NCI-H2107 treated with DMSO at 0.1 percent for 48 hours (cell line): ENCODE measurements around the gene CARD10.

Experiments used
- DNase-seq: peaks from one replicate; lab custom pipeline; 2025; ENCODE audit not compliant: unreplicated experiment; lab: John Stamatoyannopoulos, UW

CARD10 gene

DNA sequence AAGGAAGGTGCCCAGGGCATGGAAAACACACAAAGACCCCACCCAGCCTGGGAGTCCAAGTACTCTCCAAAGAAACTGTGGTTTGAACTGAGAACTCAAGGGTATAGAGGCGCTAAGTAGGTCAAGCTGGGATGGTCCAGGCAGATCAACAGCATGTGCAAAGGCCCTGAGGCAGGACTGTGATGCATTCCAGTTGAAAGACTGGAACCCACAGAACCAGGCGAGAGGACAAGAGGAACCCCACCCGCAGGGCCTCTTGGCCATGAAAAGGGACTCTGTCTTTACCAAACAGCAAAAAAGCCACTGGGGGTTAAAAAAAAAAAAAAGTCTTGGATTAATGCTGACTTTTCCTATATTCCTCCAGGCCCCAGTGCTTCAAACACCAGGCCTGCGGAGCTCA is 14.3 kb downstream of the CARD10 start:
- DNase-seq = no peak

DNA sequence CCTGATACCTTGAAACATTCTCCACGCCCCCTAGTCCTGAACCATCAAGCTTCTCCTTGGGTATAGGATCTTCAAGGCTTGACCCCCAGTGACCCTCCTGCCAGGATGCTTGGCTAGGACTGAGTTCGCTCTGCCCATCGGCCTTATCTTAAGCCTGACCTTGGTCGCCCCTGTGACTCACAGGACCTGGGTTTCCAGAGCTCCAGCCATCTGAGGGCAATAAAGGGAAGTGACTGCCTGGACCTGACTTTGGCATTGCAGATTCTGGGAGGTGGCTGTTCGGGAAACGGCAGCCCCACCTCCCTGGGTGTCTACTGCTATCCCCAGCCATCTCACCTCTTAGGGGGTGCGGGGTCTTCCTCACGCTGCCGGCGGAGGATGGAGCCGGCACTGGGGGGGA is 15.4 kb downstream of the CARD10 start:
- DNase-seq = no peak

DNA sequence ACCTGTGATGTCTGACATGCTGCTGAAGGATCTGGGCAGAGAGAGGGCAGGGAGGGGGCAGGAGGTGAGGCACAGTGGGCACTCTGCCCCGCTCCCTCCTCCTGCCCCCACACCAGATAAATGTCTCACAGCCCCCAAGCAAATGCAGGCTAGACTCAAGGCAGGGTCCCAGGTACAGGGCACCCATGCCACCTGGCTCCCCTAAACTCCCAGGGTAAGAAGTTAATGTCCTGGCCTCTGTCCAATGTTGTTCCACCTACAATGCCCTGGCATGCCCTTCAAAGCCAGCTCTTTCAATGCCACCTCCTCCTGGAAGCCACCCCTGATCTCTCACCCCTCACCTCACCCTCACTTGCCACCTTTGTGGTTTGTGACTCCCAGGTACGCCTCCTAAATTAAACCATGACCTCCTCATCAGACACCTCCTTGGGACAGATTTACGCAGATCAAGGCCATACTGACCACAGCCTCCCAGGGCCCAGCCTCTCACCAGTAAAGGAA is 16.0 kb downstream of the CARD10 start:
- DNase-seq = no peak

DNA sequence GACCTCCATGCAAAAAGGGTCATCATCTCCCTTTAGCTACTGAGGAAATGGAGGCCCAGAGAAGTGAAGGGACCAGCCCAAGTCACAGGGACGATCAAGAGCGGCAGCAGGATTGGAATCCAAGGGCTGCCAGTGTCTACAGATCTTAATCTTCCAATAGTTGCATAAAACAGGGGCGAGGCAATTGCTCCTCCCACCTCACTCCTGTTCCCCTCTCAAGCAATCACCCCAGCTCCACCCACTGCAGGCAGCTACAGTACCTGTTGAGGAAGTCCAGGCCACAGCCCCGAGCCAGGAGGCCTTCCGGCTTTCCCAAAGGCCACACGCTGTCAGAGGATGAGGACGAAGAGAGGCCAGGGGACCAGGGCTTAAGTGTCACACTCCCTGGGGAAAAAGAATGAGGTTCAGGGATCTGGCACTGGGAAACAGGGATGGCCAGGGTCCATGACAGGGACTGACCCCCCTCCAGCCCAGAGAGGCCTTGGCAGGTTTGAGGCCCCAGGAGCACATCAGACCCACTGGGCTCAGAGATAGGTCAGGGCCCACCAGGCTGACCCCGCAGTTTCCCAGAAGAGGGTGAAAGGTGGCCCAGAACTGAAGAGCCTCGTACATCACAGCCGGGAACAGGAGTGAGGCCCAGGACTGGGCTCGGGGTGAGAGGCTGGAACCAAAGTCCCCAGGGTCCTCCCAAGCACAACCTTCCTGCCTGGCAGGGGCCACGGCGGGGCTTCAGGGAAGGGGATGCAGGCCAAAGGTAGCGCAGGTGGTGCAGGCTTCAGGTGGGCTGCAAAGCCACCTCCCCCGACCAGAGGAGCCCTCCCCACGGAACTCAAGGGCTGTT is 16.7 kb downstream of the CARD10 start:
- no peak for DNase-seq

DNA sequence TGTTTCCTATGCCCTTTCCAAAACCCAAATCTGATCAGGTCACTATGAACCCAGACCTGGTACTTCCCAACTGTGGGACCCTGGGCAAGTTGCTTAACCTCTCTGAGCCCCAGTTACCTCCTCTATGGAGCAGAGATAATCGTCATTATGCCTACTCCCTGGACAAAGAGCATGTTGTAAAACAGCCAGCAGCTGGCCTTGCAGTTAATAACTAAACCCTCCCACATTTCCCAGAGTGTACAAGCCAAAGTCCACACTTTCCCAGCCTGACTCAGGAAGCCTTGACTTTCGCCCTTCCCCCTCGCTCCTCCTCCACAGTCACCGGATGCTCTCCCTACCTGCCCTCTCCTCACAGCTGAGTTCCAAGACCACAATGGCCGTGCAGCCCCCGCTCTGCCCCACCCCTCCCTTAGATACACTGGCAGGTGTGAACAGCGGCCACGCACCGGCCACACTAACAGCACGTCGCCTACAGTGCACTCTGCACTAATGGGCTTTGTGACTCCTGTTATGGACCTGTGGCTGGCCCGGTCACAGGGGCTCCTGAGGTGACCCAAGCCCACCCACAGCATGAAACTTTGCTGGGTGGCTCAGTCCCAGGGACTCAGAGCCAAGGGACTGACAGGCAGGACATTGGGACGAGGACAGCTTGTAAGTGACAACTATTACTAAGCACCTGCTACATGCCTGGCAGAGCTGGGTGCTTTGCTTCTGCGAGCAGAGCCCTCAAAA is 17.4 kb downstream of the CARD10 start:
- DNase-seq = peak; percentile 61

DNA sequence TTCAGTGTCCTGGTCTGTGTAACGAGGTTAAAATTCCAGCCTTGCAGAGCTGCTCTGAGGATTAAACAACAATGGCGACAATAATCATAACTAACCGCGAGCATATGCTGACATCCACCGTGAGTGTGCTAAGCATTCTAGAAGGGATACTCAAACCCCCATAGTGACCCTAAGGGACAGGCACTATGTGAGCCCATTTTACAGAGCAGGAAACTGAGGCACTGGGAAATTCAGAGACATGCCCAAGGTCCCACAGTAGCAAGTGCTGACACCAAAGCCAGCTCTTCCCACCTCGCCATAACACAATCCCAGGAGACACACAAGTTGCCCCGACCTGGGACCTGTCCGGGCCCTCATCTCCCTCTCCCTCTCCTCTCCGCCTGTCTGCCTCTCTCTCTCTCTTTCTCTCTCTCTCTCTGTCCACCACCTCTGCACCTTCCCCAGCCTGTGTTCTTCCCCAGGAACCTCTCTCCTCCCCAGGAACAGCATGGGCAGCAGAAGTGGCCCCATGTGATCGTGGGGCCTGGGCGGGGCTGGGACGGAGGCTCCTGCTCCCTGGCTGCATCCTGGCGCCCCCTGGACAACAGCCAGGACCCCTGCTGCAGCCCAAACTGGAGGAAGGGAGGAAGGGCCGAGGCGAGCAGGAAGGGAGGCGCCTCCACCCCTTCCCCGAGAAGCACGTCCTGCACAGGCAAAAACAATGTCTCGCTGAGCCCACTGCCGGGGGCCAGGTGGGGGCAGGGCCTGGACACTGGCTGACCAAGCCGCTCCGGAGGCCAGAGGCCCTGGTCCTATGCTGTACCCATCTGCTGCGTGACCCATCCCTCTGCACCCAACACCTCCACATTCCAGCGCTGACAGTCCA is 18.2 kb downstream of the CARD10 start:
- no peak for DNase-seq

DNA sequence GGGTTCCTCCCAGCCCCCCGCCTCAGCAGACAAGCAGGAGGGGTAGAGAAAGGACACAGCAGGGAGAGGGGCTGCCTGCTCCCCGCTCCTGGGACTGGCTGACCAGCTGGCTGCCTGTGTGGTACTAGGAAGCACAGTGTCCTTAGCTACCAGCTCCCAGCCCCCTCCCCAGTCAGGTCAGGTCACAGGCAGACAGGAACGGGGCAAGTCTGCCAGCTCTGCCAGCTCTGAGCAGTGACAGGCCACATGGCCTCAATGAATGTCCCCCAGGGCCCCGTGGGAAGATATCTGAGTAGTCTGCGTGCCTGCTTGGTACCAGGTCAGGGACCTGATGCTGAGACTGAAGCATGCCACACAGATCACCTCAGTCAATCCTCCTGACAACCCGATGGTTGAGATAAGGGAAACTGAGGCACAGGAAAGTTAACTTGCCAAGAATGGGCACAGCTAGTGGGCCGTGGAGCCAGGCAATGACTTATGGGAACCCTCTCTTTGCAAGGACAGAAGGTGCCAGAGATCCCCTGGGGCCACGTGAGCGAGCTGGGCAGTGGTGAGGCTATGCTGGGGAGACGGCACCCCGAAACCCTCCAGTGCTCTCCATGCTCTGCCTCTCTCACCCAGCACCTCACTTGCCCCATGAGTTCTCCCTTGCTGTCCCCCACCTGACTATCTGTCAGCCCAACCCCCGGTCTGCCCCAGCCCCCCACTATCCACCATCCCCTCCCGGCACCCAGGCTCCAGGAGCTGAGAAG is 19.2 kb downstream of the CARD10 start:
- DNase-seq = no peak

DNA sequence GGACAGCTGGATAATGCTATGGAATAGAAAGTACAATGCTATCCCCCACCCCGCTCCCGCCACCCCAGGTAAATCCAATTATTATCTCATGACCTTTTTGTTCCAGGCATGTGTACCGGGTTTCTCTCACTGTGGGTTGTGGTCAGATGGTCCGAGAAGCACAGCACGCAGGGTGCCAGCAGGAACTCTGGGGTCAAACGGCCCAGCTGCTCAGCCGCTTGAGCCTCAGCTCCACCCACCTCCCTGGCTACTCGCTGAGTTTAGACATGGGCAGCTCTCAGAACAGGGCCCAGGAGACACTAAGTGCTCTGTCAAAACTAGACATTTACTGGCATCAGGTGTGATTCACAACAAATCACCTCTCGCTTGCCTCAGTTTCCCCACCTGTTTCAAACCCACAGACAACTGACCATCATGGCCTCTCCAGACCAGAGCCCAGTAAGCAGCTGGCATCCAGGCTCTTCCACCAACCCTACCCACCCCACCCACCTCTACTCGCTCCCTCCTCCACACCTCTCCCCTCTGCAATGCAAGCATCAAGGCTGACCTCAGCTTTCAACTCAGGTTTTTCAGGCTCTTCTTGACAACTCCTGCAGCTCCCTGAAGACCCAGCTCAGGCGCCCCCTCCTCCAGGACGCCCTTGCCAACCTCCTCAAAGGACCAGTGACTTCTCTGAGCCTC is 20.0 kb downstream of the CARD10 start:
- DNase-seq = no peak

DNA sequence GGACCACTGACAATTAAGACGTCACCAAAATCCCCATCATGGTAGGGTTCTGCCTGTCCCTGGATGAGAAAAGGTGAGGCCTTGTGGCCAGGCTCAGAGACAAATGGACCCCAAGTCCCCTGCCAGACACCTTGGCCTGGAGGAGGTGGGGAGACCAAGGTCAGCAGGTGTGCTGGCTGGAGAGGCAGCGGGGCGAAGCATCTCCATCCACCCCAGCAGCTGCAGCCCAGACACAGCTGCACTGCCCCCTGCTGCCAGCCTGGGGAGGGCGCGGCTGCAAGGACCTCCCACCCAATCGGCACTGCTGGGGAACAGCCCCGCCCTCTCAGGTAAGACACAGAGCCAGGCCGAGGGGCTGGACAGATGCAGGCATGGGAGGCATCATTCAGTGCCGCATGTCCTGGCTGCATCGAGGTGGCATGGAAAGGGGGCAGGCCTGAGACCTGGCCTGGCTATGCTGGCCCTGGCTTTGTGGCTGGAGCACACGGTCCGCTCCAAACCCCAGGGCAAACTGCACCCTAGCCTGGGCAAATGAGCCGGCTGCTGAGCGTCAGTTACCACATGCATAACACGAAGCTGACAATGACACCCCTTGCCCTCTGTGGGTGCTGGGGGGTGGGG is 20.8 kb downstream of the CARD10 start:
- DNase-seq = no peak

DNA sequence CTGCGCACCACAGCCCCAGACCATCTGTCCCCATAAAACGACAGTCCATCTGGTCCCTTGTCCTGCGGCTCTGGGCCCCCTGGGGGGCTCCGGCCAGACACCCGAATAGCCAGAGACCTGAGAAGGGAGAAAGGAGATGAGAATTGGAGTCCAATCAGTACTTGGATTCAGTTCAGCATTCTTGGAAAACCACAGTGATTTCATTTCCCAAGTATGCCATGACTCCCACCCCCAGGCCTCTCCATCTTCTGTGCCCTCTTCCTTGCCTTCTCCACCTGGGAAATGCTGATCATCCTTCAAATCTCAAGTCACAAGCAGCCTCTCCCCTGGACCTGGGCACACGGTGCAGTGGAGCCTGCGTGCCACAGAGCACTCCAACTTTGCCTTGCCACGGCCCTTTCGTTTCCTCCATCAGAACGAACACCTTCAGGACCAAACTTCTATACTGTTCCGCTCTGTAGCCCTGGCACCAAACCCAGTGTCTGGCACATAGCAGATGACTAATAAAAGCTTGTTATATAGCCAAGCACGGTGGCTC is 22.1 kb downstream of the CARD10 start:
- DNase-seq = no peak

DNA sequence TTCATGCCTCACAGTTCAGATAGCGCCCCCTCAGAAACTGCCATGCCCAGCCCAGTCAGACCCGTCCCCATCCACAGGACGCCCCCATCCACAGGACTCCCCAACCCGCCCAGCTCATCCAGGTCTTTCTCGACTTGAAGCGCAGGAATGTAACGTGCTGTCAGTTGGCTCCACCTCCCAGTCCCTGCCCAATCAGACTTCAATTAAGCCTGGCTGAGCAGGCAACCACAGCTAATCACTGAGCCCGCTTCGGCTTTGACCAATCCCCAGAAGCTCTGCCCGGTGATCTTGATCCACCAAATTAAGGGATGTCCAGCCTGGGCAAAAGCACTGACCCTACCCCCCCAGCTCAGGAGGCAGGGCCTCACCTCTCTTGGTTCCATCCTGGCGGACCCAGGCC is 22.6 kb downstream of the CARD10 start:
- no peak for DNase-seq

DNA sequence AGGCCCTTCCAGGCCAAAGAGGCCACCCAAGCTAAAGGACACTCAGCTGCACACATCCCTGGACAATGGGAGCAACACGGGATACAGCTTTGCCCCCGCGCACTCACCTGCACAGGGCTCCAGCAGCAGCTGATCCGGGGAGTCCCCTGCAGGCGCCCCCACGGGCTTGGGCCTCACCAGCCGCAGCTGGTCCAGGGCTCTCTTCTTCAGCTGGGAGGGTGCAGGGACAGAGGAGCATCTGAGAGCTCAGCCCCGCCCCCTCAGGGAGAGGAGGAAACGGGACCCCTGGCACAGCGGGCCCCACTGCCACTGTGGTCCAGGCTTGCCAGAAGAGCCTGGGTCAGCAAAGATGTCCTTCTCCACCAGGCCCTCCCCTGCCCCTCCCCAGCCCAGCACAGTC is 25.2 kb downstream of the CARD10 start:
- no peak for DNase-seq

DNA sequence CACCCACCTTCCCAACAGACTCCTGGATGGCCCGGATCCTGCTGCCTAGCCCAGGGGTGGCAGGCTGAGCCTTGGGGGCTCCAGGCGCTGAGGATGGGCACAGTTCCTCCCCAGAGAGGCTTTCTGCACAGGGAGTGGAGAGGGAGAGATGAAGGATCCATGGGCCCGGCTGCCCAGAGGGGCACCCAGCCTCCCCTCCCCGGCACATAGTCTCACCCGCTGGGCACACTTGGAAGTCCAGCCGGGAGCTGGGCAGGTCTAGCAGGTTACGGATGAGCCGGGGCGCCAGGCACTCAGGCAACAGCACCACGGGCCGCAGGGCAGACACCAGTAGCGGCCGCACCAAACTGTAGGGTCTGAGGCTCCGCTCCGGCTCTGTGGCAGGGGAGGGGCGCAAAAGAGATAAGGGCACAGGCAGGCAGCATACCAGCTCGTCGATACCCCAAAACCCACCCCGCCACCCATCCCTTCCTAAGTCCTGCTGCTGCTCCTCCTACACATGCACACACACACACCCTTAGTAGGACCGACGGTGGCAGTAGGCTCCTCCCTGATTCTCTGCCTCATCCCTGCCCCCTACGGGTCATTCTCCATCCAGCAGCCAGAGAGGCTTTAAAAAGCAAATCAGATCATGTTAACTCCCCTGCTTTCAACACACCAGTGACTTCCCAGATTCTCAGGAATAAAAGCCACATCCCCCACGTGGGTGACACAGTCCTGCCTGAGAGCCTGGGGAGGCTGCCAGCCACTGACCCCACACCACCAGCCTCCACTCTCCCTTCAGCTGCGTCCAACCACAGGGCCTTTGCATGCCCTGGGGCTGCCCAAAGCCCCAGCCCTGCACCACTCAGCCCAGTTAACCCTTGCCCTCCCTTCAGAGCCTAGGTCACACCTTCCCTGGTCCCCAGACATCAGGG is 26.5 kb downstream of the CARD10 start:
- DNase-seq = no peak

DNA sequence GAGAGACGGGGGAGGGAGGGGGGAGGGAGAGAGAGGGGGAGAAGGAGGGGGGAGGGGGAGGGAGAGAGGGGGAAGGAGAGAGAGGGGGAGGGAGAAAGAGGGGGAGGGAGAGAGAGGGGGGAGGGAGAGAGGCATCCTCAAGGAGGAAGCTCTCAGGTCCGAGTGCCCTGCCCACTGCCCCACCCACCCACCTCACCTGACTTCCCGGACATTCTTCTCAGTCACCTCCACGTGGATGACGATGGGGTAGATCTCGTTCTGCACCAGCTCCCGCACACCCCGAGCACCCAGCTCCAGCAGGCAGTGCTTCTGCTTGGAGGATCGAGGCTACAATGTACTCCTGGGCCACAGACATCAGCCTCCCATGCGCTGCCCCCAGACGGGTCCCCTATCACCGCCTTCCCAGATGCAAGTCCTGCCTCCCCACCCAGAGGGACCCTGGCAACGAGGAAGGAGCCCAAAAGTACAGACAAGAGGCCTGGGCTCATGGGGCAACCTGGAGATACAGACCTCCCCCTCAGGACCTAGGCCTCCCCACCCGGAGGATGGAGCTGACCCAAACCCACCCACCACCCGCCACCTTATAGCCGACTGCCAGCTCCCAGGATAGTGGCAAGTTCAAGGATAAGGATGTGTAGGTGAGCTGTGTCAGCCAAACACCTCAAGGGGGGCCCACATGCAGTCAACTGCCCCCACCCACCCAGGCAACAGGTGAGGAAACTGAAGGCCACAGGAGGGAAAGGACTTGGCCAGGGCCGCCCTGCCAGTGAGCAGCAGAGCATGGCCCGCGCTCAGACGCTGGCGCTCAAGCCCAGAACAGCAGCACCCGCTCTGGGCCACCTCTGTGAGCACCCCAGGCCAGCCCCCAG is 27.4 kb downstream of the CARD10 start:
- DNase-seq = no peak

DNA sequence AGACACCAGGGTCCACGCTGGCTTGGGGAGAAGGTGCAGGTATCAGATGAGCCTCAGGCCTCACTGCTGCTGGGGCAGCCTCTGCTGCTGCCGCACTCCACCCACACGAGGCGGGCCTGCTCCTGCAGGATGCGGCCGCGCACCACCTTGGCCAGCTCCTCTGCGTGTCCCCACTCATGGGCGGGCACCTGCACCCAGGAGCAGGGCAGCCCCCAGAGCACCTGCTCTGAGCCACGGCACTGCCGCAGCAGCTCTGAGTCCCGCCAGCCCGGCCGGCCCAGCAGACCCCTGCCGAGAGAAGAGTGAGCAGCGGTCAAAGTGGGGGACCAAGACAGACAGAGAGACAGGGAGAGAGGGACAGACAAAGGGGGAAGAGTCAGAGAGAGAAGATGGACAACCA is 28.1 kb downstream of the CARD10 start:
- DNase-seq = no peak

DNA sequence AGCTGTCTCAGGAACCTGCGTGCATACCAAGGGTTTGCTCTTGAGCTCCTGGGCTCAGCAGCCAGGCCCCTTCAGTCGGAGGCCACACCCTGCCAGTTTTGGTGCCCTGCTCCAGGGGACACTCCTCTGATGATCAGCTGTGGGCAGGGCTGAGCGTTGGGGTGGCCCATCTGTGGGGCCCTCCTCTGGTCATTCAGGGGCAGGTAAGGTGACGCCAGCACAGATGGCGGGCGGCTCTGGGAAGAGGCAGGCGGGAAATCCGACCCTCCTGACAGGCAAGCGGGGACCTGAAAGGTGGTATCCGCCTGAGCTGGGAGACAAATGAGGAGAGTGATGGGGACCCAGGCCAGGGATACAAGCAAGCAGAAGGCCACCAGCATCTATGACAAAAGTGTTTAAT is 29.2 kb downstream of the CARD10 start:
- no peak for DNase-seq

DNA sequence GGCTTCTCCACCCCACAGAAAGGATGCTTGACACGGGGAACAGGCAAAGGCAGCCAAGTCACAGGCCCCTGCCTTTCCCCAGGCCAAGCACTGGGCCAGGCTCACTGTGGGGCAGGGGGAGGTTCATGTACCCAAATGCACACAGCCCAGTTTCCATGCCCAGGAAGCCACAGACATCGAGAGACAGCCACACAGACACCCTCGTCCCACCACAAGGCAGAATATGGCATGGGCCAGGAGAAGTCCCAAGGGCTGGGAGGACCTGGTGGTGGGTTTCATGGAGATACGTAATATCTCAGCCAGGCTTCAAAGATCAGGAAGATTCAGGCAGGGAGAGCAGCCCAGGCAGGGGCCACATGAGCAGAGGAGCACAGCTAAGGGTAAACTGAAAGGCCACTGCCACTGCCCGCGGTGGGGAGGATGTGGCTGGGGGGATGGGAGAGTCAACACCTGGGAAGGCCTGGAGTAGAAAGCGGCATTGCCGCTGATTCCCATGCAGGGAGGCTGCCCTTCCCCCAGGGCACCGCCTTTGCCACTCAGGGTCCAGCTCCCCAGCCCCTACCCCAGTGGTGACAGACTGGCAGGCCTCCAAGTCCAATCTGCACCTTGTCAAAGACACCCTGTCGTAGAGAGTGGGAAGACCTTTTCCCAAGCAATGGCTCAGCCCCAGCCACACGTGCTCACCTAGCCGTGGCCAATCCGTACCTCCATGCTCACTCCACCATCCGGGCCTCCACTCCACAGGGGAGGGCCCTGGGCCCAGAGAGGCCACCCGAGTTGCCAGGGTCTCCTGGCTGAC is 30.7 kb downstream of the CARD10 start:
- DNase-seq = no peak
